GM10248 (cell line): Measurements from ENCODE around the gene YY1AP1.
"Not testable (repeated sequence)": the region's sequence is repeated elsewhere in the genome, so short reads cannot be mapped to it uniquely, and the experiment has no call there.

Source experiments
- CTCF ChIA-PET: fragments of 300-600 bp; sonication (Branson Sonifier 250); formaldehyde crosslinking; extraction: SDS; loops from one replicate; lab custom pipeline; 2021; ENCODE audit warnings: antibody characterized with exemption; lab: Yijun Ruan, JAX
- POLR2A ChIA-PET: fragments of 350-650 bp; sonication (Branson Sonifier 250); formaldehyde crosslinking; extraction: SDS; loops from one replicate; lab custom pipeline; 2020; ENCODE audit warnings: antibody characterized with exemption; lab: Yijun Ruan, JAX
- DNase-seq: peaks from one replicate; pipeline ENCODE4 v3.0.0; 2012; ENCODE audit errors: extremely low spot score
- CTCF ChIP-seq: IDR thresholded peaks from 2 replicates; pipeline ENCODE4 v1.5.1; 2012; ENCODE audit warnings: mild to moderate bottlenecking, low read depth; ENCODE audit errors: extremely low read depth, missing control alignments, control extremely low read depth

YY1AP1 gene

GRCh38 chr1:155678027-155678426 is 10.5 kb downstream of the YY1AP1 start:
- CTCF ChIA-PET, result no interaction called here
- TF ChIP-seq CTCF, result no peak
- no peak for DNase-seq
- POLR2A ChIA-PET, result no interaction called here

- no peak for DNase-seq
- ChIA-PET POLR2A (no interaction called here), CTCF (interaction anchor here (1.3 to 1.7 kb wide), 2 partner anchors 13 to 51 kb away, joined by 3 to 6 read pairs; no protein-coding TSS in a partner anchor)
- no peak for TF ChIP-seq CTCF
These were observed 15.6 kb downstream of the YY1AP1 start for GRCh38 chr1:155673003-155673402.

GRCh38 chr1:155671750-155672149 is 16.8 kb downstream of the YY1AP1 start:
- no peak for DNase-seq
- no peak for TF ChIP-seq CTCF
- POLR2A ChIA-PET, result no interaction called here
- CTCF ChIA-PET, result interaction anchor here (1.7 kb wide), 1 partner anchor 52 kb away, joined by 3 read pairs; no protein-coding TSS in a partner anchor

GRCh38 chr1:155669233-155670162 is 19.1 kb downstream of the YY1AP1 start:
- no peak for DNase-seq
- ChIA-PET POLR2A (no interaction called here), CTCF (interaction anchor here (1.6 kb wide), 1 partner anchor 12 kb away, joined by 4 read pairs; no protein-coding TSS in a partner anchor)
- TF ChIP-seq CTCF, result no peak

GRCh38 chr1:155661239-155661638 is 27.3 kb downstream of the YY1AP1 start:
- POLR2A ChIA-PET, DNase-seq: not testable (repeated sequence)

GRCh38 chr1:155657463-155657862 is 31.1 kb downstream of the YY1AP1 start:
- DNase-seq, result no peak
- ChIA-PET CTCF (no interaction called here), POLR2A (no interaction called here)
- no peak for TF ChIP-seq CTCF

More at GRCh38 chr1:155661239-155661638, 27.3 kb downstream of the YY1AP1 start:
- CTCF ChIA-PET, result not testable (repeated sequence)

GRCh38 chr1:155652951-155653350 is 35.6 kb downstream of the YY1AP1 start:
- TF ChIP-seq CTCF, result no peak
- ChIA-PET CTCF (no interaction called here), POLR2A (no interaction called here)
- DNase-seq, result no peak
